OCI-LY3 (cell line): ENCODE data around the gene GNA12.

Experiments
- EZH2phosphoT487 ChIP-seq: fragments of 200-600 bp; shearing (Covaris generic); IDR thresholded peaks from 2 replicates; pipeline ENCODE4 v1.6.1; 2018; ENCODE audit warnings: antibody characterized with exemption, mixed run types, low read depth
- TF ChIP-seq, protein P1 (sequence below): fragments of 200-600, 300-600 bp; sonication (generic); IDR thresholded peaks from 2 replicates; pipeline ENCODE4 v1.5.1; 2014; ENCODE audit warnings: antibody characterized with exemption, low read length, low read depth

DNA sequence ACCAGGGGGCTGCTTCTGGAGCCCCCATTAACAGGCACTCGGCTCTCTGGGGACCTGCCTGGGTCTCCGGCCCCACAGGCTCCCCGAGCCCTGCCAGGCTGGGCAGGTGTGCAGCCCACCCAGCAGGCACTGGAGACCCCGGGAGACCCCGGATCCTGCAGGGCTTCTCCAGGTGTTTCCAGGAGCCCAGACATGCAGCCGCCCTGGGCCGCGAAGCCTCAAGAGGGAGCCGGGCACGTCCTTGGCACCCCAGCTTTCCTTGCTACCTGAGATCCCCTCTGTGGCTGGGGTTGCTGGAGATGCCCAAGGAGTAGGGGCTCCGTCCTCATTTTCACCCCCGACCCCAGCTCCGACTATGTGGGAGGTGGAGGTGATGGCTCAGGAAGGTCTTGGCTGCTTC, 163.9 kb downstream of the GNA12 start:
- TF ChIP-seq, protein P1, sequence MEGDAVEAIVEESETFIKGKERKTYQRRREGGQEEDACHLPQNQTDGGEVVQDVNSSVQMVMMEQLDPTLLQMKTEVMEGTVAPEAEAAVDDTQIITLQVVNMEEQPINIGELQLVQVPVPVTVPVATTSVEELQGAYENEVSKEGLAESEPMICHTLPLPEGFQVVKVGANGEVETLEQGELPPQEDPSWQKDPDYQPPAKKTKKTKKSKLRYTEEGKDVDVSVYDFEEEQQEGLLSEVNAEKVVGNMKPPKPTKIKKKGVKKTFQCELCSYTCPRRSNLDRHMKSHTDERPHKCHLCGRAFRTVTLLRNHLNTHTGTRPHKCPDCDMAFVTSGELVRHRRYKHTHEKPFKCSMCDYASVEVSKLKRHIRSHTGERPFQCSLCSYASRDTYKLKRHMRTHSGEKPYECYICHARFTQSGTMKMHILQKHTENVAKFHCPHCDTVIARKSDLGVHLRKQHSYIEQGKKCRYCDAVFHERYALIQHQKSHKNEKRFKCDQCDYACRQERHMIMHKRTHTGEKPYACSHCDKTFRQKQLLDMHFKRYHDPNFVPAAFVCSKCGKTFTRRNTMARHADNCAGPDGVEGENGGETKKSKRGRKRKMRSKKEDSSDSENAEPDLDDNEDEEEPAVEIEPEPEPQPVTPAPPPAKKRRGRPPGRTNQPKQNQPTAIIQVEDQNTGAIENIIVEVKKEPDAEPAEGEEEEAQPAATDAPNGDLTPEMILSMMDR: no peak
- no peak for TF ChIP-seq EZH2phosphoT487
